ENCODE results near the gene USP12. TPM values are rescaled to one million over a fixed set of nuclear protein-coding genes. Genes with fewer than 3 reads are reported as not detected.

USP12 gene
- total RNA-seq, 1 donor from 2014 or later = 24.9 TPM

DNA sequence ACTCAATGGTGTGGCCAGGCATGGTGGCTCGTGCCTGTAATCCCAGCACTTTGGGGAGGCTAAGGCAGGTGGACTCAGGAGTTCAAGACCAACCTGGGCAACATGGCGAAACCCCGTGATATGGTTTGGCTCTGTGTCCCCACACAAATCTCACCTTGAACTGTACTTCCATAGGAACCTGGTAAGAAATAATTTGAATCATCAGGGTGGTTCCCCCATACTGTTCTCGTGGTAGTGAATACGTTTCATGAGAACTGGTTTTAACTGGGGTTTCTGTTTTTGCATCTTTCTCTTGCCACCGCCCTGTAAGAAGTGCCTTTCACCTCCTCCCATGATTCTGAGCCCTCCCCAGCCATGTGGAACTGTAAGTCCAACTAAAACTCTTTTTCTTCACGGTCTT, 49.6 kb downstream of the USP12 start:
- peaks cover 14% of the 10 kb centered on the region for H3K36me3 Mint-ChIP-seq (ENCODE audit: unreplicated experiment)
- H3K4me3 Mint-ChIP-seq (ENCODE audit: unreplicated experiment) = no peak overlapping the region
- peaks cover 27% of the 10 kb centered on the region for H3K4me1 Mint-ChIP-seq (ENCODE audit: low read depth, unreplicated experiment)
- DNase-seq = no peak
- TF ChIP-seq, protein P1, sequence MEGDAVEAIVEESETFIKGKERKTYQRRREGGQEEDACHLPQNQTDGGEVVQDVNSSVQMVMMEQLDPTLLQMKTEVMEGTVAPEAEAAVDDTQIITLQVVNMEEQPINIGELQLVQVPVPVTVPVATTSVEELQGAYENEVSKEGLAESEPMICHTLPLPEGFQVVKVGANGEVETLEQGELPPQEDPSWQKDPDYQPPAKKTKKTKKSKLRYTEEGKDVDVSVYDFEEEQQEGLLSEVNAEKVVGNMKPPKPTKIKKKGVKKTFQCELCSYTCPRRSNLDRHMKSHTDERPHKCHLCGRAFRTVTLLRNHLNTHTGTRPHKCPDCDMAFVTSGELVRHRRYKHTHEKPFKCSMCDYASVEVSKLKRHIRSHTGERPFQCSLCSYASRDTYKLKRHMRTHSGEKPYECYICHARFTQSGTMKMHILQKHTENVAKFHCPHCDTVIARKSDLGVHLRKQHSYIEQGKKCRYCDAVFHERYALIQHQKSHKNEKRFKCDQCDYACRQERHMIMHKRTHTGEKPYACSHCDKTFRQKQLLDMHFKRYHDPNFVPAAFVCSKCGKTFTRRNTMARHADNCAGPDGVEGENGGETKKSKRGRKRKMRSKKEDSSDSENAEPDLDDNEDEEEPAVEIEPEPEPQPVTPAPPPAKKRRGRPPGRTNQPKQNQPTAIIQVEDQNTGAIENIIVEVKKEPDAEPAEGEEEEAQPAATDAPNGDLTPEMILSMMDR (IDR thresholded peaks at IDR 0.05; ENCODE audit: partially characterized antibody, unreplicated experiment) = no peak
- peaks cover 10% of the 10 kb centered on the region for H3K9me3 Mint-ChIP-seq (ENCODE audit: unreplicated experiment)
- no peak overlapping the region for H3K27ac Mint-ChIP-seq (ENCODE audit: unreplicated experiment)
- peaks cover 4% of the 10 kb centered on the region for H3K27me3 Mint-ChIP-seq (ENCODE audit: unreplicated experiment)

DNA sequence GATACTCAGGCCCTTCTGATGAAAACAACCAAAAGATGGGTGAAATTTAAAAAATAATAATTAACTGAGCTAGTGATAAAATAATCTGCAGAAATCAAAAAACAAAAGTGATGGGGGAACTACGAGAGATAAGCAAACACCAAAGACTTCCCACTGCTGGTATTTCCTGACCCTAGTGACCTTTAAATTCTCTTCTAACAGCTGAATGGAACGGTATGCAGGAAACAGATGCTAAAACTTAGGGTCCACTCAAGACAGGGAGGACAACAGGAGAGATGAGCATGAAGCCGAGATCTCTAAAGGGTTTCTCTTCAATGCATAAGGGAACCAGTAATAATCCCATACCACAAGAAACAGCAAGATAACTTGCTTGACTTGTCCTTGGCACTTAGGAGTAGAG, 50.8 kb downstream of the USP12 start:
- H3K9me3 Mint-ChIP-seq (ENCODE audit: unreplicated experiment) = peaks cover 10% of the 10 kb centered on the region
- H3K27me3 Mint-ChIP-seq (ENCODE audit: unreplicated experiment) = peaks cover 4% of the 10 kb centered on the region
- no peak overlapping the region for H3K4me3 Mint-ChIP-seq (ENCODE audit: unreplicated experiment)
- H3K36me3 Mint-ChIP-seq (ENCODE audit: unreplicated experiment) = peaks cover 14% of the 10 kb centered on the region
- peaks cover 30% of the 10 kb centered on the region for H3K4me1 Mint-ChIP-seq (ENCODE audit: low read depth, unreplicated experiment)
- no peak for DNase-seq
- H3K27ac Mint-ChIP-seq (ENCODE audit: unreplicated experiment) = no peak overlapping the region
- TF ChIP-seq, protein P1 (IDR thresholded peaks at IDR 0.05; ENCODE audit: partially characterized antibody, unreplicated experiment) = no peak

DNA sequence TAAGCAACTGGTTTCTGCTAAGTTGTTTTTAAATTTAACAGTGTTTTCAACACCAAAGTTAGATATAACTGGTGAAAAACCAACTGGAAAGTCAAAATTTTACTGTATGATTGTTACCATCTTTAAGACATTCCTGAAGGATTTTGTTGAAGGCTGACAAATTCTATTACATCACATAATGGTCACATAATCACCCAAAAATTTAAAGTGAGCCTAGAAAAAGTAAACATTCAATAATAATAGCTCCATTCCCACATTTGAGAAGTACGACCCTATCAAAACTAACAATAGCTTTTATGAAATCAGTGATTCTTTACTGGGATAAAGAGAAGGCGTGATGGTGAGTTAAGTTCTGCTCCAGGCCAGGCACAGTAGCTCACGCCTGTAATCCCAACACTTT, 51.6 kb downstream of the USP12 start:
- Mint-ChIP-seq H3K4me3 (ENCODE audit: unreplicated experiment) (no peak overlapping the region), H3K27me3 (ENCODE audit: unreplicated experiment) (peaks cover 4% of the 10 kb centered on the region), H3K9me3 (ENCODE audit: unreplicated experiment) (peaks cover 7% of the 10 kb centered on the region), H3K36me3 (ENCODE audit: unreplicated experiment) (peaks cover 14% of the 10 kb centered on the region), H3K27ac (ENCODE audit: unreplicated experiment) (no peak overlapping the region), H3K4me1 (ENCODE audit: low read depth, unreplicated experiment) (peaks cover 30% of the 10 kb centered on the region)
- TF ChIP-seq, protein P1 (IDR thresholded peaks at IDR 0.05; ENCODE audit: partially characterized antibody, unreplicated experiment) = no peak
- DNase-seq = no peak

DNA sequence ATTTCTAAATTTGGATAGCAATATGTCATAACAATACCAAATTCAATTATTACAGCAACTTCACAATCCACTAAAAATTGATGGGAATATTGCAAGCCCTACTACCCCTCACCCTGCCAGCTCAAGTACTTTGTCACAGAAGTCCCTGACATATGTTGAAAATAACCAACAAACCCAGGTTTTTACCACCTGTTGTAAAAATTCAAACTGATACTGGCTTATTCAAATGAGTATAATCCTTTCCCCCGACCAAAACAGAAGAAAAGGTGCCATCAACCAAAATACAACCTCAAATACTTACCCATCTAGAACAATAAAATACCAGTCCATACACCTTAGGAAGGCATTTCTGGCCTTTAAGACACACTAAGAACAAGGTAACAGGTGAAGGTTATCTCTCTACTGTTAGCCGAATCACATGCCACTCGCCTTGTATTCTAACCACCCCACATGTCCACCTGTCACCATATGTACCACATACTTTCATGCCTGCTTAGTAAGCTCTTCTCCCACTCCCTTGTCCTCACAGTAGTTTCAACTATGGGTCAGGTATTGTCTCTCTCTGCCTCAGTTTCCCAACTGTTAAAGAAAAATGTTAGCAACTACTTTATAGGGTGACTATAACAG, 53.1 kb downstream of the USP12 start:
- H3K27me3 Mint-ChIP-seq (ENCODE audit: unreplicated experiment) = peaks cover 4% of the 10 kb centered on the region
- H3K4me1 Mint-ChIP-seq (ENCODE audit: low read depth, unreplicated experiment) = peaks cover 30% of the 10 kb centered on the region
- H3K9me3 Mint-ChIP-seq (ENCODE audit: unreplicated experiment) = peaks cover 5% of the 10 kb centered on the region
- no peak for DNase-seq
- peak overlapping the region; percentile 15 for H3K4me3 Mint-ChIP-seq (ENCODE audit: unreplicated experiment)
- peaks cover 12% of the 10 kb centered on the region for H3K36me3 Mint-ChIP-seq (ENCODE audit: unreplicated experiment)
- peak overlapping the region; percentile 19 for H3K27ac Mint-ChIP-seq (ENCODE audit: unreplicated experiment)
- TF ChIP-seq, protein P1 (IDR thresholded peaks at IDR 0.05; ENCODE audit: partially characterized antibody, unreplicated experiment) = no peak

DNA sequence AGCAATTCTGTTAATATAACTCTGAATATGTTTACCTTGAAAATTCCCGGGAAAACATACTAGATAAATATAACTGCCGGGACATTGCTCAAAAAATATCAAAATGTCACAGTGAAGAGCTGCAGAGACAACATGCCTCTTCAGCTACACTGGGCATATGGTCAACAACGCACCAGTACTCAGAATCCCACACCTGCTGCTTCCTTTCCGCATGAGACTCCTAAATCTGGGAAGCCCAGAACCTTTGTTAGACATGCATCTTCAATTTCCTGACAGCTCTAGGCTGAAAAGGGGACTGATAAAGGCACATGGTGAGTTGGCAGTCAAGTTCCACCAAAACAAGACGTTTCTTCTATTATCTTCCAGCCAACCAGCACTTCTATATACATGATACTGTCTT, 53.7 kb downstream of the USP12 start:
- Mint-ChIP-seq H3K36me3 (ENCODE audit: unreplicated experiment) (peaks cover 6% of the 10 kb centered on the region), H3K27me3 (ENCODE audit: unreplicated experiment) (peaks cover 4% of the 10 kb centered on the region), H3K4me1 (ENCODE audit: low read depth, unreplicated experiment) (peaks cover 30% of the 10 kb centered on the region), H3K4me3 (ENCODE audit: unreplicated experiment) (peak overlapping the region; percentile 16), H3K9me3 (ENCODE audit: unreplicated experiment) (peaks cover 5% of the 10 kb centered on the region), H3K27ac (ENCODE audit: unreplicated experiment) (peak overlapping the region; percentile 64)
- DNase-seq = no peak
- TF ChIP-seq, protein P1 (IDR thresholded peaks at IDR 0.05; ENCODE audit: partially characterized antibody, unreplicated experiment) = no peak

All from glutamatergic neuron (in vitro differentiated cells).